Pancreas (tissue), 10 donors: Measurements from ENCODE around the gene RNF40. TPM values are rescaled to one million over a fixed set of nuclear protein-coding genes. Genes with fewer than 3 reads are reported as not detected.

Experiments used
- ATAC-seq, 4 donors: fragments of 200-7000 bp; cut with Tn5 transposase; one replicate each; pipeline versions ENCODE4 v1.8.0 to v1.9.1; 2020; ENCODE audit warnings: mild to moderate bottlenecking in 4 of 4, moderate library complexity in 4 of 4
- DNase-seq, 6 donors: peaks; one replicate each; pipeline ENCODE4 v3.0.0-alpha.2; 2020
- FAIRE-seq: peaks from 2 replicates; lab custom pipeline; 2012; peaks lifted over from hg19 to GRCh38; lab: Jason Lieb, UNC
- H3K27ac ChIP-seq, 4 donors: fragments of 200-600 bp; sonication (generic); 1 replicate in 3 of 4; 2 replicates in 1 of 4; pipeline versions ENCODE4 v1.5.0 to v1.8.0; 2020
- H3K27me3 ChIP-seq, 4 donors: fragments of 200-600 bp; one replicate each; pipeline ENCODE4 v1.8.0; 2021
- H3K36me3 ChIP-seq, 3 donors: fragments of 200-600 bp; sonication (generic) in 1 of 3; one replicate each; pipeline versions ENCODE4 v1.5.0 to v1.8.0; 2020 to 2021
- H3K4me1 ChIP-seq, 3 donors: fragments of 200-600 bp; one replicate each; pipeline ENCODE4 v1.8.0; 2021
- H3K4me3 ChIP-seq, 4 donors: fragments of 200-600 bp; sonication (generic) in 2 of 4; one replicate each; pipeline versions ENCODE4 v1.5.0 to v1.8.0; 2020 to 2021
- H3K9me3 ChIP-seq, 4 donors: fragments of 200-600 bp; one replicate each; pipeline ENCODE4 v1.8.0; 2021
- WGBS, 2 donors: extraction: QIAGEN DNeasy Blood & Tissue Kit; methylation state at CpG; one replicate each; pipeline ENCODE4 v1.1.7; 2013; 5-methylcytosine and 5-hydroxymethylcytosine counted together
- intact Hi-C, 3 donors: fragments of 100-400 bp; cut with DNase I; formaldehyde crosslinking; loops; one replicate each; pipeline versions ENCODE4 v1.11.1 to v1.14.2; 2022
- polyA plus RNA-seq, 2 donors: library from polyadenylated mRNA; stranded (reverse); fragments of 200-250 nt; gene quantifications; one replicate each; pipeline ENCODE4 v1.2.3, GENCODE V29; 2013
- total RNA-seq, 6 donors: library from RNA; stranded (reverse); fragmentation: NEBNext Ultra II Directional in 4 of 6; extraction: Animal tissue kit (Norgen Biotek cat#: 25700) in 4 of 6; gene quantifications; one replicate each; pipeline versions ENCODE4 v1.2.1 to v1.2.4, GENCODE V29; 2021 to 2023
- TF ChIP-seq, protein P1 (sequence below), 4 donors: fragments of 200-600 bp; sonication (generic) in 3 of 4; IDR thresholded peaks; one replicate each; pipeline versions ENCODE4 v1.5.0 to v1.8.0; 2021; ENCODE audit warnings: antibody characterized with exemption in 4 of 4
- donor health status: healthy with polysubstance abuse.
- donor health status: DM: no; HTN: no; CAD: no; lungs with moderate emphysema.
- donor health status: DM: no; HTN: no; CAD: no.
- donor health status: control.
- donor health status: control.
- donor health status: Bipolar disorder and iron deficiency.
- donor health status: DM: yes; HTN: yes; CAD: no.
- donor health status: DM: no; HTN: no; CAD: no.
- donor health status: DM: no; HTN: no; CAD: no.
- donor health status: DM: yes; HTN: yes; CAD: no.

RNF40 gene
- 10 to 100 TPM; 37.7 to 66.6 (median 40.6) TPM for total RNA-seq
- 10 to 100 TPM; 65.3 to 68.4 TPM for polyA plus RNA-seq

DNA sequence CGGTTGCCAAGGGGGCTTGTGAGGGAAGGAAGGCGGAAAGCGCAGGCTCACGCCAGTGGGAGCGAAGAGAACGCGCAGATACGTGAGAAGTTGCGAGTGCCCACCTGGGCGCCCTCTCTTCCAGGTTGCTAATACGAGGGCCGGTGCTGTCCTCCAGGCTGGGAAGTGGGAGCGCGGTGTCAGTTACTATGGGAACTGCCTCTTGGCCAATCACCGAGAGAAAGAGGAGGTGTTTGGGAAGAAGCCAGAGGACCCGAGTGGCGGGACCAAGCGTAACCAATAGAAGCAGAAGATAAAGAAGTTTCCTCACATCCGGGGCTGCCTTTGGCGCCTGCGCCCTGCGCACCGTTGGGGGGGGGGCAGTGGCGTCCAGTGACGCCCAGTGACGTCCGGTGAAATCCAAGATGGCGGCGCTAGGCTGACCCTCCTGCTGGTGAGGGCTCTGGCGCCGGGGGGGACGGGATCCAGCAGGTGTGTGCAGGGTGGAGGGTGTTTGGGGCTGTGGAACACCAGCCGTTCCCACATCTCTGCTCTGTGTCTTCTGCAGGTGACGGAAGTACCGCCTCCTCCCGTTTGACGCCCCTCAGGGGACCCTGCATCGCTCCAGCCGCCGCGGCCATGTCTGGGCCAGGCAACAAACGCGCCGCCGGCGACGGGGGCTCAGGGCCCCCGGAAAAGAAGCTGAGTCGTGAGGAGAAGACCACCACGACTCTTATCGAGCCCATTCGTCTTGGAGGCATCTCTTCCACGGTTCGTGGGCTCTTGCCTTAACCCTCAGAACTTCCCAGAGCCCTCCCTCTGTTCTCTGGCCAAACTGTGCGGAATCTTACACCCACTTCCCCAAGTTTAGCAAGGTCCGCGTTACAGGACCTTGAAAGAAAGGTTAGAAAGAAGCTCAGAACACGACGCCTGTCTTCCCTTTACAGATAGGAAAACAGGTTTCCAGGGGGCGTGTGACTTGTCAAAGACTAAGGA is at the start of gene RNF40, which contains the start of gene CFAP119:
Gene RNF40 (plus strand): TSS at position 395 of the 975 bp plus-strand sequence. CDS start 224 bp downstream, at position 619.
Gene CFAP119 (minus strand): TSS at position 135 of the 975 bp plus-strand sequence. CDS start 314 bp downstream, outside the sequence.
- 0% methylated on average over 58 to 60 of the region's 60 CpGs for WGBS, 2 donors
- peak; percentile 81 for FAIRE-seq
- TF ChIP-seq, protein P1, sequence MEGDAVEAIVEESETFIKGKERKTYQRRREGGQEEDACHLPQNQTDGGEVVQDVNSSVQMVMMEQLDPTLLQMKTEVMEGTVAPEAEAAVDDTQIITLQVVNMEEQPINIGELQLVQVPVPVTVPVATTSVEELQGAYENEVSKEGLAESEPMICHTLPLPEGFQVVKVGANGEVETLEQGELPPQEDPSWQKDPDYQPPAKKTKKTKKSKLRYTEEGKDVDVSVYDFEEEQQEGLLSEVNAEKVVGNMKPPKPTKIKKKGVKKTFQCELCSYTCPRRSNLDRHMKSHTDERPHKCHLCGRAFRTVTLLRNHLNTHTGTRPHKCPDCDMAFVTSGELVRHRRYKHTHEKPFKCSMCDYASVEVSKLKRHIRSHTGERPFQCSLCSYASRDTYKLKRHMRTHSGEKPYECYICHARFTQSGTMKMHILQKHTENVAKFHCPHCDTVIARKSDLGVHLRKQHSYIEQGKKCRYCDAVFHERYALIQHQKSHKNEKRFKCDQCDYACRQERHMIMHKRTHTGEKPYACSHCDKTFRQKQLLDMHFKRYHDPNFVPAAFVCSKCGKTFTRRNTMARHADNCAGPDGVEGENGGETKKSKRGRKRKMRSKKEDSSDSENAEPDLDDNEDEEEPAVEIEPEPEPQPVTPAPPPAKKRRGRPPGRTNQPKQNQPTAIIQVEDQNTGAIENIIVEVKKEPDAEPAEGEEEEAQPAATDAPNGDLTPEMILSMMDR (IDR thresholded peaks at IDR 0.05), result no peak

DNA sequence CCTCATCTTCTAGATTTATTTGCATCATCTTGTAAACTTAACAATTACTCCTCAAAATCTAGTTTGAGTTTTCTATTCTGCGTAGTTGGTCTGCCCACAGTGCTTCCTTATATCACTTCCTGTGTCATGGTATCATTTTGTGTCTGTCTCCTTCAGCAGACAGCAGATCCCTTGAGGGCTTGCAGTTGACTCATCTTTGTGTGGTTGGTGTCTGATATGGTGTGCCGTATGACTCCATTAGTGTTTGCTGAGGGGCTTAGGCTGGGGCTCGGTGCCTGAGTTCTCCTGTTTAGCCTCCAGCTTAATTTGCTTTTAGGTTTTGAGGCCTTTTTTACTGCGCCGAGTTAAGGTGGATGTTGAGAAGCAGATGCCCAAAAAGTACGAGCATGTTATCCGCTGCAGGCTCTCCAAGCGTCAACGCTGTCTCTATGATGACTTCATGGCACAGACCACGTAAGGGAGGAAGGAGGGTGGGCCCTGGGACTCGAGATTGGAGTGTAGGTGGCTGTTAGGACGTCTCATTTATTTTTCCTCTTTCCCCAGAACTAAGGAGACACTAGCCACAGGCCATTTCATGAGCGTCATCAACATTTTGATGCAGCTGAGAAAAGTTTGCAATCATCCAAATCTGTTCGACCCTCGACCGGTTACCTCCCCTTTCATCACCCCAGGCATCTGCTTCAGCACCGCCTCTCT is 46.2 kb upstream of the RNF40 start:
- Histone ChIP-seq H3K4me1 (no peaks in the 10 kb centered on the region), H3K9me3 (no peaks in the 10 kb centered on the region), H3K27me3 (no peaks in the 10 kb centered on the region), H3K27ac (peak overlapping the region in 1 of 4 donors; percentile 36), H3K36me3 (peaks cover 24 to 95% (median 50%) of the 10 kb centered on the region in 3 donors), H3K4me3 (no peak overlapping the region)
- intact Hi-C loops, result no loop called here
- ATAC-seq, result peak in 2 of 4 donors; percentile 35 to 51
- no peak for FAIRE-seq
- TF ChIP-seq, protein P1 (IDR thresholded peaks at IDR 0.05), result no peak
- 86 to 89% methylated on average over 17 of the region's 17 CpGs for WGBS, 2 donors
- DNase-seq, result peak in 1 of 6 donors; percentile 11

More for the DNA sequence above, at the start of gene RNF40, which contains the start of gene CFAP119:
- no peaks in the 10 kb centered on the region for H3K9me3 ChIP-seq
- H3K4me1 ChIP-seq, result peaks cover 7 to 18% (median 13%) of the 10 kb centered on the region in 3 donors
- ATAC-seq (peak; percentile 92 to 98 (median 96)), DNase-seq (peak; percentile 96 to 99 (median 97))
- intact Hi-C loops, result loop anchor here in 1 of 3 donors (10.0 kb wide), 1 partner anchor 113 kb away; no protein-coding TSS in a partner anchor
- peaks cover 17 to 33% (median 27%) of the 10 kb centered on the region in 3 donors for H3K36me3 ChIP-seq
- no peaks in the 10 kb centered on the region for H3K27me3 ChIP-seq
- peak within 1 kb of the TSS; percentile 75 to 84 (median 78) for H3K27ac ChIP-seq
- peak within 1 kb of the TSS; percentile 67 to 91 (median 84) for H3K4me3 ChIP-seq

DNA sequence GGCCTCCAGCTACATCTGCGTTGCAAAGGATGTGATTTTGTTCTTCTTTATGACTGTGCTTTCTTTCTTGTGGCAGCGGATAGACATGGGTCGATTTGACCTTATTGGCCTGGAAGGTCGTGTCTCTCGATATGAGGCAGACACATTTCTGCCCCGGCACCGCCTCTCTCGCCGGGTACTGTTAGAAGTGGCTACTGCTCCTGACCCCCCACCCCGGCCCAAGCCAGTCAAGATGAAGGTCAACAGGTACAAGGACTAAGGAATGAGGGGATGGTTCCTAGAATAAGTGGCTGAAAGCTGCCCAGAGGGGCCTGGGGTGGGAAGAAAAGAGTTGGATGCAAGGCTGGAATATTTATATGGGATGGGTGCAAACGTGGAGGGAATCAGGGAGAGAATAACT is 42.0 kb upstream of the RNF40 start:
- TF ChIP-seq, protein P1 (IDR thresholded peaks at IDR 0.05), result no peak
- FAIRE-seq (no peak), DNase-seq (peak in 2 of 6 donors; percentile 29), ATAC-seq (no peak)
- WGBS, 2 donors, result 88 to 91% methylated on average over 11 of the region's 11 CpGs
- H3K4me1 ChIP-seq, result no peaks in the 10 kb centered on the region
- no peaks in the 10 kb centered on the region for H3K9me3 ChIP-seq
- H3K27me3 ChIP-seq, result no peaks in the 10 kb centered on the region
- intact Hi-C loops, result no loop called here
- no peak overlapping the region for H3K27ac ChIP-seq
- H3K4me3 ChIP-seq, result no peak overlapping the region
- peaks cover 20 to 97% (median 62%) of the 10 kb centered on the region in 3 donors for H3K36me3 ChIP-seq

DNA sequence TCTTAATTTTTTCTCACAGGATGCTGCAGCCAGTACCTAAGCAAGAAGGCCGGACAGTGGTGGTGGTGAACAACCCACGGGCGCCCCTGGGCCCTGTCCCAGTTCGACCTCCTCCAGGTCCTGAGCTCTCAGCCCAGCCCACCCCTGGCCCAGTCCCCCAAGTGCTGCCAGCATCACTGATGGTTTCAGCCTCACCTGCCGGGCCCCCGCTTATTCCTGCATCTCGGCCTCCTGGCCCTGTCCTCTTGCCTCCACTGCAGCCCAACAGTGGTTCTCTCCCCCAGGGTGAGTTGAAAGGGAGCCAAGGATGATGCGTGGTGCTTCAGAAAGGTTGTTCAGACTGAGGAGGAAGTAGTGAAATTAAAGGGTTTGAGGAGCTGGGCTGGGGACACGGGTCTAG is 41.4 kb upstream of the RNF40 start:
- Histone ChIP-seq H3K36me3 (peaks cover 20 to 99% (median 66%) of the 10 kb centered on the region in 3 donors), H3K27ac (no peak overlapping the region)
- WGBS, 2 donors, result 81 to 83% methylated on average over 8 to 9 of the region's 9 CpGs

More for the DNA sequence above, 41.4 kb upstream of the RNF40 start:
- intact Hi-C loops, result no loop called here
- TF ChIP-seq, protein P1 (IDR thresholded peaks at IDR 0.05), result no peak
- Histone ChIP-seq H3K9me3 (no peaks in the 10 kb centered on the region), H3K4me3 (no peak overlapping the region), H3K27me3 (no peaks in the 10 kb centered on the region), H3K4me1 (no peaks in the 10 kb centered on the region)
- no peak for ATAC-seq
- peak in 2 of 6 donors; percentile 29 to 50 for DNase-seq
- FAIRE-seq, result no peak
